NOMO-1 (cell line): ENCODE results near the gene ZNF585A.

Source experiments
- DNase-seq, 2 experiments: peaks; one replicate each; lab custom pipeline; 2025; ENCODE audit not compliant: unreplicated experiment in 2 of 2; lab: John Stamatoyannopoulos, UW

ZNF585A gene

GRCh38 chr19:37095859-37096258 lies 76.6 kb downstream of the ZNF585A start:
- DNase-seq: no peak
